Measurements from ENCODE around the gene VSTM2L. TPM values are rescaled to one million over a fixed set of nuclear protein-coding genes. Genes with fewer than 3 reads are reported as not detected.
A peak's percentile ranks its signal among the peaks of the same experiment; 100 is the strongest.

The VSTM2L gene
- polyA plus RNA-seq, 1 of the 3 experiments (the other 2 are of a cell fraction), result 5.1 TPM

DNA sequence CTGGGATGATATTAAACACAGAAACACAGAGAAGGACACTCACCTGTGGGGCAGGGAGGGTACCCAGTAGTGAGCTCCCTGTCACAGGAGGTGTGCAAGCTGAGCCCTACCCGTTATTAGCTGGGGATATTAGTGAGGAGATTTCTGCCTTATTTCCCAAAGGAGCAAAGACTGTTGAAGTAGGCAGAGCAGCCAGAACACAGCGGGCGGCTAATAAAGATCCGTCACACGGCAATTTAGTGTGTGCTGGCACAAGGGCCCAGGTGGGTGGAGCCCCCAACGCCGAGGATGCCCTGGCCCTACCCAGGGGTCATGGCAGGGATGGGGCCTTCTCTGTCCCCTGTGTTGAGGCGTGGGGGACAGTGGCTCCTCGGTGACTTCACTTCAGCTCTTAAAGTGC, 8.3 kb downstream of the VSTM2L start:
- 75% methylated on average over 7 of the region's 9 CpGs for WGBS (ENCODE audit: low lambda C conversion rate)
- peaks cover 8% of the 10 kb centered on the region; the same call in 1 of the 2 replicates for H3K27me3 ChIP-seq (ENCODE audit: insufficient read depth)
- H3K36me3 ChIP-seq (replicated peaks in 1 of 2; ENCODE audit: control insufficient read depth in 1 of 2, insufficient read depth in 2 of 2, low read length in 1 of 2), result no peaks in the 10 kb centered on the region
- CTCF ChIA-PET, result interaction anchor here (0.7 to 5.2 kb wide), 7 partner anchors 9 to 311 kb away, joined by 3 to 30 read pairs (median 4); partner anchors contain the start of gene VSTM2L
- H3K79me2 ChIP-seq (ENCODE audit: insufficient read depth), result no peaks in the 10 kb centered on the region
- no peak overlapping the region for H3K4me2 ChIP-seq
- no peaks in the 10 kb centered on the region for H3K9me3 ChIP-seq
- no peaks in the 10 kb centered on the region for H3F3A ChIP-seq (replicated peaks; ENCODE audit: insufficient read depth)
- no peaks in the 10 kb centered on the region for H3K9me2 ChIP-seq
- H3K9ac ChIP-seq, result no peak overlapping the region
- no peaks in the 10 kb centered on the region for H4K20me1 ChIP-seq (ENCODE audit: insufficient read depth)
- TF ChIP-seq RXRA (IDR thresholded peaks at IDR 0.05; ENCODE audit: borderline replicate concordance, low read depth), result no peak
- no peak for TF ChIP-seq CHD2 (IDR thresholded peaks at IDR 0.05; ENCODE audit: low read length, partially characterized antibody)
- no peak for TF ChIP-seq GATA2 (CRISPR knock-in tag; IDR thresholded peaks at IDR 0.05)
- no peak for TF ChIP-seq TAF1 (IDR thresholded peaks at IDR 0.05; ENCODE audit: borderline replicate concordance, low read depth, low read length)
- no peak for TF ChIP-seq POLR2AphosphoS5 (IDR thresholded peaks at IDR 0.05; ENCODE audit: low read depth, low read length)
- no peak for TF ChIP-seq MXI1 (IDR thresholded peaks at IDR 0.05; ENCODE audit: low read depth, low read length)
- TF ChIP-seq, protein P1, sequence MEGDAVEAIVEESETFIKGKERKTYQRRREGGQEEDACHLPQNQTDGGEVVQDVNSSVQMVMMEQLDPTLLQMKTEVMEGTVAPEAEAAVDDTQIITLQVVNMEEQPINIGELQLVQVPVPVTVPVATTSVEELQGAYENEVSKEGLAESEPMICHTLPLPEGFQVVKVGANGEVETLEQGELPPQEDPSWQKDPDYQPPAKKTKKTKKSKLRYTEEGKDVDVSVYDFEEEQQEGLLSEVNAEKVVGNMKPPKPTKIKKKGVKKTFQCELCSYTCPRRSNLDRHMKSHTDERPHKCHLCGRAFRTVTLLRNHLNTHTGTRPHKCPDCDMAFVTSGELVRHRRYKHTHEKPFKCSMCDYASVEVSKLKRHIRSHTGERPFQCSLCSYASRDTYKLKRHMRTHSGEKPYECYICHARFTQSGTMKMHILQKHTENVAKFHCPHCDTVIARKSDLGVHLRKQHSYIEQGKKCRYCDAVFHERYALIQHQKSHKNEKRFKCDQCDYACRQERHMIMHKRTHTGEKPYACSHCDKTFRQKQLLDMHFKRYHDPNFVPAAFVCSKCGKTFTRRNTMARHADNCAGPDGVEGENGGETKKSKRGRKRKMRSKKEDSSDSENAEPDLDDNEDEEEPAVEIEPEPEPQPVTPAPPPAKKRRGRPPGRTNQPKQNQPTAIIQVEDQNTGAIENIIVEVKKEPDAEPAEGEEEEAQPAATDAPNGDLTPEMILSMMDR (IDR thresholded peaks at IDR 0.05), result no peak
- no peak for TF ChIP-seq YY1 (IDR thresholded peaks at IDR 0.05; ENCODE audit: low read depth)
- no peak for TF ChIP-seq TEAD4 (IDR thresholded peaks at IDR 0.05; ENCODE audit: borderline replicate concordance, insufficient read depth)
- no peak for TF ChIP-seq USF2 (IDR thresholded peaks at IDR 0.05; ENCODE audit: borderline replicate concordance, low read depth, low read length)
- TF ChIP-seq FOSL2 (IDR thresholded peaks at IDR 0.05; ENCODE audit: borderline replicate concordance, low read depth), result no peak
- no peak for TF ChIP-seq NFIC (IDR thresholded peaks at IDR 0.05; ENCODE audit: borderline replicate concordance)
- TF ChIP-seq FOXM1 (IDR thresholded peaks at IDR 0.05; ENCODE audit: low read depth), result no peak
- no peak for TF ChIP-seq NRF1 (IDR thresholded peaks at IDR 0.05; ENCODE audit: low read depth, low read length)
- TF ChIP-seq EP300 (IDR thresholded peaks at IDR 0.05; ENCODE audit: borderline replicate concordance in 1 of 2, low read depth in 1 of 2, low read length in 1 of 2), result no peak
- POLR2A ChIA-PET, result no interaction called here
- no peak overlapping the region for H2AFZ ChIP-seq (ENCODE audit: low read depth)
- H3K27ac ChIP-seq (ENCODE audit: low read depth in 2 of 2, low read length in 1 of 2), result no peak overlapping the region
- H3K4me1 ChIP-seq (ENCODE audit: control insufficient read depth in 1 of 2, insufficient read depth in 2 of 2, low read depth in 1 of 2, low read length in 1 of 2), result peaks cover 18 to 48% of the 10 kb centered on the region in 2 experiments; a peak in 2 of 4 replicates
- DNase-seq, result no peak
- H3K4me3 ChIP-seq (ENCODE audit: low read depth in 2 of 2, low read length in 1 of 2), result no peak overlapping the region

DNA sequence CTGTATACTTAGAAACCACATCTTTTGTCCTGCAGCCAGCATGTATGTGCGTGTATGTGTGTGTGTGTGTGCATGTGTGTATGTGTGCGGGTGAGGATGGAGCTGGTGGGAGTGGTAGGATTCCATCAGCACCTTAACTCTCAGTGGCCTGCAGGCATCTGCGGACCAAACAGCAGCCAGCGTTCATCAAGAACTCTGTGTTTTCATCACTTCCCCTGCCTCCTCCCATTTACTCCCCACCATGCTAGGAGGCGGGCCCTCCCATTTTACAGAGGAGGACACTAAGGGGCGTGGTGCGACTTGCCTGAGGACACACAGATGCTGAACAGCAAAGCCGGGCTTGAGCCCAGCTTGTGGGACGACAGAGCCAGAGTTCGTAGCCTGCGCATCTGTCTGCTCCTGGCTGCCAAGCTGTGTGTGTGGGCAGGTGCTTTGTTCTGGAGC, 8.9 kb downstream of the VSTM2L start:
- Histone ChIP-seq H2AFZ (ENCODE audit: low read depth) (no peak overlapping the region), H3K4me3 (ENCODE audit: low read depth in 2 of 2, low read length in 1 of 2) (no peak overlapping the region), H3K9ac (no peak overlapping the region), H3F3A (replicated peaks; ENCODE audit: insufficient read depth) (no peaks in the 10 kb centered on the region), H3K27me3 (ENCODE audit: insufficient read depth) (peaks cover 8% of the 10 kb centered on the region; the same call in 1 of the 2 replicates), H3K36me3 (replicated peaks in 1 of 2; ENCODE audit: control insufficient read depth in 1 of 2, insufficient read depth in 2 of 2, low read length in 1 of 2) (no peaks in the 10 kb centered on the region), H3K4me2 (0 out of 2 replicates have a peak overlapping the region, but pooled peaks have one; percentile 37), H3K27ac (ENCODE audit: low read depth in 2 of 2, low read length in 1 of 2) (peak overlapping the region in 1 of 2 experiments; percentile 47; a peak in 1 of 4 replicates), H4K20me1 (ENCODE audit: insufficient read depth) (no peaks in the 10 kb centered on the region), H3K4me1 (ENCODE audit: control insufficient read depth in 1 of 2, insufficient read depth in 2 of 2, low read depth in 1 of 2, low read length in 1 of 2) (peaks cover 21 to 45% of the 10 kb centered on the region in 2 experiments; a peak in 2 of 4 replicates), H3K9me3 (no peaks in the 10 kb centered on the region), H3K79me2 (ENCODE audit: insufficient read depth) (no peaks in the 10 kb centered on the region), H3K9me2 (no peaks in the 10 kb centered on the region)
- WGBS (ENCODE audit: low lambda C conversion rate), result 28% methylated on average over 9 of the region's 11 CpGs
- DNase-seq, result peak; percentile 80
- ChIA-PET POLR2A (interaction anchor here (0.6 kb wide), 1 partner anchor 85 kb away, joined by 7 read pairs; no protein-coding TSS in a partner anchor), CTCF (interaction anchor here (0.7 to 5.2 kb wide), 8 partner anchors 9 to 310 kb away, joined by 3 to 30 read pairs (median 4); partner anchors contain the start of gene VSTM2L)
- TF ChIP-seq RFX5 (IDR thresholded peaks at IDR 0.05; ENCODE audit: low read length), result 0 out of 2 replicates have a peak, but pooled peaks have one; percentile 27
- TF ChIP-seq CHD2 (IDR thresholded peaks at IDR 0.05; ENCODE audit: low read length, partially characterized antibody), result peak; percentile 55
- peak in 1 of 2 experiments; percentile 57; a peak in 1 of 4 replicates for TF ChIP-seq EP300 (IDR thresholded peaks at IDR 0.05; ENCODE audit: borderline replicate concordance in 1 of 2, low read depth in 1 of 2, low read length in 1 of 2)
- no peak for TF ChIP-seq FOSL2 (IDR thresholded peaks at IDR 0.05; ENCODE audit: borderline replicate concordance, low read depth)
- TF ChIP-seq TCF12 (IDR thresholded peaks at IDR 0.05), result no peak
- TF ChIP-seq GATA2 (CRISPR knock-in tag; IDR thresholded peaks at IDR 0.05), result 0 out of 2 replicates have a peak, but pooled peaks have one; percentile 16
- no peak for TF ChIP-seq TEAD4 (IDR thresholded peaks at IDR 0.05; ENCODE audit: borderline replicate concordance, insufficient read depth)
- TF ChIP-seq SIN3A (IDR thresholded peaks at IDR 0.05; ENCODE audit: borderline replicate concordance, low read depth, low read length), result no peak
- TF ChIP-seq, protein P2, sequence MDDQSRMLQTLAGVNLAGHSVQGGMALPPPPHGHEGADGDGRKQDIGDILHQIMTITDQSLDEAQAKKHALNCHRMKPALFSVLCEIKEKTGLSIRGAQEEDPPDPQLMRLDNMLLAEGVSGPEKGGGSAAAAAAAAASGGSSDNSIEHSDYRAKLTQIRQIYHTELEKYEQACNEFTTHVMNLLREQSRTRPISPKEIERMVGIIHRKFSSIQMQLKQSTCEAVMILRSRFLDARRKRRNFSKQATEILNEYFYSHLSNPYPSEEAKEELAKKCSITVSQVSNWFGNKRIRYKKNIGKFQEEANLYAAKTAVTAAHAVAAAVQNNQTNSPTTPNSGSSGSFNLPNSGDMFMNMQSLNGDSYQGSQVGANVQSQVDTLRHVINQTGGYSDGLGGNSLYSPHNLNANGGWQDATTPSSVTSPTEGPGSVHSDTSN (IDR thresholded peaks at IDR 0.05), result no peak
- no peak for TF ChIP-seq MEF2A (IDR thresholded peaks at IDR 0.05; ENCODE audit: borderline replicate concordance, low read depth)
- no peak for TF ChIP-seq JUND (IDR thresholded peaks at IDR 0.05)

All from SK-N-SH (cell line).